ENCODE results near the gene TENT4B. TPM values are rescaled to one million over a fixed set of nuclear protein-coding genes. Genes with fewer than 3 reads are reported as not detected.
A peak's percentile ranks its signal among the peaks of the same experiment; 100 is the strongest.

The TENT4B gene
- polyA plus RNA-seq, 12 donors = 5.8 to 9.8 (median 7.6) TPM; not detected in 1

DNA sequence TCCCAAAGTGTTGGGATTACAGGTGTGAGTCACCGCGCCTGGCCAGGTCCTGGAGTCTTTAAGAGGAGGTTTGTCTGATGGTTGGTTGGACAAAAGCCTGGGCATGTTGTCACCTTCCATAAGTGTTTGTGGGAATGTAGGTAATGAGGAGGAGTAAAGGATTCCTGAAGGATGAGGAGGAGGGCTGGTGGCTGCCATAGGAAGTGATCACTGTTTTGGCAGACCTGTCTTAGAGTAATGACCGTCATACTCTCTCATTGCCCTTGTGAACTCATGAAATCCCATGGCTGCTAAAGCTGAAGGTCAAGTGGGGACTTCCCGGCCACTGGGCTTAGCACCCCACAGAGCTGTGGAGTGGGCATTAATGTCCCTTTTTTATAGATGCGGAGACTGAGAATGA is 40.5 kb downstream of the TENT4B start:
- DNase-seq = no peak

DNA sequence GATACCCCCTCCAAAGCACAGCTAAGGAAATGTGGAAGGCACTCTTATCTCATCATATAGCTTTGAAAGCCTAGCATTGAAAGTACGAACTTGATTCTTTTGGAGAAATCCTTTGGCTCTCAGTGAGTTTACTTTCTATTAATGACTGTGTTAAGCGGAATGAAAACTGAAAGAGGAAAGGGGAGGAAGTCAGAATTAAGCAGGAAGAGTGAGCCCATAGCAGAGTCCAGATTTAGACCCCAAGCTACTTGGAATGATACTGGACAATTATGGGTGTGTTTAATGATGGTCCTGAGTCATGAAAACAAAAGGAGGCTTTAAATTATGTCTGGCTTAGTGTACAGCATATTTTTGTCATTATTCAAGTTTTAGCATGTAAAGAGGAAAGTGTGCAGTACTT is 42.2 kb downstream of the TENT4B start:
- no peak for DNase-seq

DNA sequence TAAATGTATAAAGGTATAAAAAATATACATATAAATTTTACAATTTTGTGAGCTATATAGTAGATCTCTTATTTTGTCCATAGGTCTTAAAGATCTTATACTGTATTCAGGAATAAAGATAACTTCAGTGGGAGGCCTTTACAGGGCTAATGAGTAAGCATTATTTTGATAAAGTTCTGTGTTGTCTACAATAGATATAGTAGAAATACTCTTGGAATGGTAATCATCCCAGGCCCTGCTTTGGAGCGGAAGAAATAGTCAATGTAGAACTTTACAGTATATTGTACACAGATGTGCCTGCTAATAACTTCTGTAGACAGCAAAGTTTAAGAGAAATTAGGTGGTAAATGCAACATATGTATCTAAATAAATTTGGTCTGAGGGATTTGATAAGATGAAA is 42.6 kb downstream of the TENT4B start:
- no peak for DNase-seq

DNA sequence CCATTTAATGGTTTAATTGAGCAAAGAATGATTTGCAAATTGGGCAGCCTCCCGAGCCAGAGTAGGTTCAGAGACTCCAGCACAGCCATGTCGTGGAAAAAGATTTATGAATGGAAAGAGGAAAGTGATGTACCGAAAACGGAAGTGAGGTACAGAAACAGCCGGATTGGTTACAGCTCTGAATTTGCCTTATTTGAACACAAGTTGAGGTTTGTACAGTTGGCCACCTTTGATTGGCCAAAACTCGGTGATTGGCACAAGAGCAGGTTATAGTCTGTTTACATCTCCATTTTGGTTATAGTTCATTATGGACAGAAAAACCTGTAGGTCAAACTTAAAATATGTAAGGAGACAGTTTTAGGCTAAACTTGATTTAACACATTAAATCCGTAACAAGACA is 44.5 kb downstream of the TENT4B start:
- no peak for DNase-seq

DNA sequence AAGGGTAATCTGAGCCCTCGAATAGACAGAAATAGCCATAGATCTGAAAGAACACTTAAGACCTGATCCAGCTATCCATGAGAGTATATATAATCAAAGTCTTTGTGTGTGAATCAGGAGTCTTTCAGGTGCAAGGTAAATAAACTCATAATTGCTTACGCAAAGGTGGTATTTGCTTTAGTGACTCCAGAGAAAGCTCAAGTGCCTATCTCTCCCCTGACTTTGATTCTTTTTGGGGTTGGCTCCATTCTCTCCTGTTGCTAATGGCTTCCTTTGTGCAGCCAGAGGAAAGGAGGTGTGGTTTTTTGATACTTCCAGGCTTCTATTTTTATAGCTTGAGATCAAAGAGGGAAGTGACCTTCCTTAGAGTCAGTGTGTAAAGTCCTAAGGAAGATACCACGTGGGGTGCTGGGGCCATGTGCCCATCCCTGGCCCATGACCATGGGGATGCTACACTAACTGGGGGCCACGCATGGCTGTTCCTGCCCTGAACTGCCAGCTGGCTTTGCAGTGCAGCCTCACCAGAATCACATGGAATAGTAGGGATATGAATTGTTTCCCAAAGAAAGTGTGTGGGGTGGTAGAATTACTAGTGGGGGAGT is 45.8 kb downstream of the TENT4B start:
- no peak for DNase-seq

DNA sequence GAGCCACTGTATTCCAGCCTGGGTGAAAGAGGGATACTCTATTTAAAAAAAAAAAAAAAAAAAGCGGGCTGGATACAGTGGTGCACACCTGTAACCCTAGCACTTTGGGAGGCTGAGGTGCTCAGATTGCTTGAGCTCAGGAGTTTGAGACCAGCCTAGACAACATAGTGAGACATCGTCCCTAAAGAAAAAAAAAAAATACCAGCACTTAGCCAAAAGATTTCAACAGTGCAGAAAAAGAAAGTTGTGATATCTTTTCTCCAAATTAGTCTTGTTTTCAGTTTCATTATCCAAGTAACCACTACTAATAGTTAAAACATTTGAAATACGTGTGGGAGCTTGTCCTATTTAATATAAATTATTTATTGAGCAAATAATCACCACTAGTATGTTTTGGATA is 48.7 kb downstream of the TENT4B start:
- no peak for DNase-seq

DNA sequence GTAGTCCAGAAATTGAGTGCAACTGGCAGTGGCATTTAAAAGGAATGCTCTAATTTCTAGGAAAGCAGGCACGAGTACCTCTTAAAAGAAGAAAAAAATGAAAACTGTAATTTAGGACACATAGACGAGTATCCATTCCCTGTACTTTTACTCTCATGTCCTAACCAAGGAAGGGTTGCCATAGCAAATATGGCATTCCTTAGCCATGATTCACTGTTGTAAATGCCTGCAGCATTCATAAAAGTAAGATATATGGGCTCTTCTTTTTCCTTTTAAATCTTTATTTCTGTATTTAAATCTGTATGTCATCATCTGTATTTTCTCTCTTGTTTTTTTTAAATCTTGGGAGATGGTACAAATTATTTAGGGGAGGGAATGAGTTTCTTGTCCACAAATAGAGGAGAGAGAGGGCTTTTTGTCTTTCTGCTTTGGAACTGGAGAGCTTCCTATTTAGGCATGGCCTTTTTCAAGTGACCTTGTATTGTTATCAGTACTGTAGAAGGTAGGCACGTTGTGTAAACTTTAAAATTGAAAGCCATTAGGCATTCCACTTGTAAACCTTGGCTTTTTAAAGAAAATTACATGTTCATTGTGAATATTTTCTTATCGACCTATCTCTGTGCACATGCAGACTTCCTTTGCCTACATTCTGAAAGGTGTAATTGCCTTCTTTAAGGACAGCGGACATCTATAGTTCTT is 50.0 kb downstream of the TENT4B start:
- peak; percentile 66 for DNase-seq

DNA sequence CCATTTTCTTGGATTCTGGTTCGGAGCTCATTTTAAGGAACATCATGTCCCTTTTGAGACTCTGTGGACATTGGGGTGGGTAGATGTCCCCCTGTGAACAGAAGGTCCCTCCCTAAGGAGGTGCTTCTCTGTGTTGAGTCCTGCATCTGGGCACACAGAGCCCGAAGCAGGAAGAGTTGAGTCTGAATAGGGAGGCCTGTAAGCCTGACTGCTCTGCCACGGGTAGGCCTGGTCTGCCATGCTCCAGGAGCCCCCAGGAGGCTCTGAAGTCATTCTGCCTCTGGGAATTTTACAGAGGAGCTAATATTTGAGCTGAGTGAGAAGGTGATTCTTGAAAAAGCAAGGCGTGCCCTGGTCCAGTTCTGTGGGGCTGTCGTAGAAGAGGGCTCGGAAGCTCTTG is 50.6 kb downstream of the TENT4B start:
- no peak for DNase-seq

DNA sequence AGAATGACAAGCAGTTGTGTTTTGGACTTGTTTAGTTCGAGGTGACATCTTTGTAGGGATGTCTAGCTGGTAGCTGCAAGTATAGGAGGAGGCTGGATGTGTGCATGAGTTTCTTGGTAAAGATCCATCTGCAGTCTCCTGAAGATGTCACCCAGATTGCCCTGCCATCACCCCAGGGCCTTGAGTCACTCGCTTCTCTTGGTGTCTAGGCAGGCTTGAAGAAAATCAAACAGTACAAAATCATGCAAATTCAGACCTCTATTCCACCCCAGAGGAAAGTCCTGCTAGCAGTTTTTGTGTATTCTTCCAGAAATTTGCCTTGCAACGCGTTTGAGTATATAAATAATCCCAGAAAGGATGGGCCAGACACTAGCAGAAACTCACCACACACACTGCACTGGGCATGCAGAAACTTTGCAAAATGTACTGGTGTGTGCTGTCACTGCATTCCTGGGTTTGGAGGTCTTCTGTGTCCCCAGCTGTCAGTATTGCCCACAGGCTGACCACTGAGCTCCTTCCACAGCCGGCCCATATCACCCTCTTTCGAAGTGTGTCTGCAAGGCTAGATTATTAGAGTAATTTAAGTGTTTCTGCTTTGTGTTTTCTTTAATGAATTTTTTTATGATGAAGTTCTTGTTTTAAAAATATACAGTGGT is 51.5 kb downstream of the TENT4B start:
- no peak for DNase-seq

DNA sequence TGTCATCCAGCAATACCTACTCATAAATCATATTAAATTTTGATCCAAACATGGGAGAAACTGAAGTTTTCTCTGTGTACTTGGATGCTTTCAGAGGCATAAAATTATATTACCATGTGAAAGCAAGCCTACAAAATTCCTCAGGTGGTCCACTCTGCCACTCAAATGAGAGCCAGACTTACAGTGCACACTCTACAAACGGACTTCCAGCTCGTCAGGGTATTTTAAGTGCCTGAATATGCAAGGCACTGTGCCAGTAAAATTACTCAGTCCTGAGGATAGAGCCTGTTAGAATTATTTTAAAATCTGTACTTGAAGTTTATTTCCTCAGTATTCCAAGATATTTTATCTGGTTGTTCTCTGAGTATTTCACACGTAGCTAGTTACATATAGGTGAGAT is 54.5 kb downstream of the TENT4B start:
- DNase-seq = no peak

DNA sequence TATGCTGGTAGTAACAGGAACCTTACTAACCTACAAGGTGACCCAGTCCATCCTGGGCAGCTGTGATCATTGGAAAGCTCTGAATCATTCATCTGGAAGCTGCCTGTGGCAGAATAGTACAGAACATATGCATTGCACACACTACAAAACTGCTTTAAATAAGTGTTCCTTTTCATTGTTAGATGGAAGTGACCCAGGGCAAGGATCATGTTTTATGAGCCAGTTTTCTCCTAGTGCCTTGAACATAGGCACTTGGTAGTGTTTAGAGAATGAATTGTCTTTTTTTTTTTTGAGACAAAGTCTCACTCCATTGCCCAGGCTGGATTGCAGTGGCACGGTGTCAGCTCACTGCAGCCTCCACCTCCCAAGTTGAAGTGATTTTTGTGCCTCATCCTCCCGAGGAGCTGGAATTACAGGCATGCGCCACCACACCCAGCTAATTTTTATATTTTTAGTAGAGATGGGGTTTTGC is 55.4 kb downstream of the TENT4B start:
- DNase-seq = no peak

DNA sequence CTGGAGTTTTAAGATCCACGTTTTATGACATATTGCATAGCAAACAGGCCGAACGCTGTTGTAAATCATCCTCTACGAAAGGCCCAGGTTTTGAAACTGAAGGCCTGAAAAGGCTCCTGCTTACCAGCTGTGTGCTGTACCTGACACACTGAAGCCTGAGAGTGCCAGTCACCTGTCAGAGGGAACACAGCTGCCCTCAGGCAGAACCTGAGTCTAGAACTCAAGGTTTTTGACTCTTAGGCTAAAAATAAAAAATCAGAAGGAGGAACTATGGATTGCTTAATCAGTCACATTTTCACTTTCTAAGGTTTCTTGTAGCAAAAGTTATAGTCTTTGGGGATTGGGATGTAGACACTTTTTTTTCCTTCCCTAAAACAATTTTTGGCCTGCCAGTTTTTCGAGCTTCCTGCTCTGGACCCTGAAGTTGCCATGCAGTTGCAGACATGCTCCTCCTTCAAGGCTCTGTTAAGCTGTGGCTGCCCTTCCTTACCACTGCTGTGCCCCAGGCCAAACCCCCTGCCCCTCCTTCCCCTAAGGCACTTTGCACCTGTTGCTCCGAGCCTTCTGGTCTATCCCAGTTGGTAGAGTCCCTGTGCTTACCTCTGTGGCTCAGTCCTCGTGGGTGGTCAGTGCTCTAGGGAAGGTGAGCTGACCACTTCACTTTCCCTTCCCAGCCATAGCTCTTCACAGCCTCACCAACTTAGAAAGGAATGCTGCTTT is 56.6 kb downstream of the TENT4B start:
- no peak for DNase-seq

DNA sequence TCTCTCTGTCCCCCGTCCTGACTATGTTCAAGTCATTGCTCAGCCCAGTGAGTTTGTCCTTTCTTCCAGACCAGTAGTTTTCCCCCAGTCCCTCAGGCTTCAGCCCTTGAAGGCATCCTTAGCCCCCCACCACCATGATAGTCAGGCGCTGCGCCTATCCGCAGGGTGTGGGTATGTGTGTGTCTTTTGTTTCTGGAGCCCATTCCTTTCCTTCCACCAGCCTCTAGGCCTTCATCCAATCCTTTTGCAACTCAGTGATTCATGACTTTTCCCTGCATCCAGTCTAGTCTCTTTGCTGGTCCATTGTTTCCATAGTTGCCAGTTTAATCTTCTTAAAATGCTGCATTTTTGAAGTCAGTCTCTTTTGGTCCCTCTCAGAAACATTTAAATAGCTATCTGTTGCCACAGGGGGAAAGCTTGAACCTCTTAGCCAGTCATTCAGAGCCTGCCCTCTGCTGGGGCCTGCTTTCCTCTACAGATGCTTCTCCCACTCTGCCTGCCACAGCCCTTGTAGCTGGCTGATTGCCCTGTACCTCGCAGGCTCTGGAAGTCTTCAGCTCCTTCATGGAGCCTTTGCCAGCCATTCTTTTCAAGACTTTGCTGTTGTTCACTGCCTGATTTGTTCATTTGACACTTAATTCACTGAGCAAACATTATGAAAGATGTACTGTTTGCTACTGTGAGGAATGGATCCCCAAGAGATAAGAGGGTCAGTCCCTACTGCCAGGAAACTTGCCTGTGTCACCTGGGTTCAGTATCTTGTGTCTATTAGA is 57.3 kb downstream of the TENT4B start:
- DNase-seq = peak; percentile 72

DNA sequence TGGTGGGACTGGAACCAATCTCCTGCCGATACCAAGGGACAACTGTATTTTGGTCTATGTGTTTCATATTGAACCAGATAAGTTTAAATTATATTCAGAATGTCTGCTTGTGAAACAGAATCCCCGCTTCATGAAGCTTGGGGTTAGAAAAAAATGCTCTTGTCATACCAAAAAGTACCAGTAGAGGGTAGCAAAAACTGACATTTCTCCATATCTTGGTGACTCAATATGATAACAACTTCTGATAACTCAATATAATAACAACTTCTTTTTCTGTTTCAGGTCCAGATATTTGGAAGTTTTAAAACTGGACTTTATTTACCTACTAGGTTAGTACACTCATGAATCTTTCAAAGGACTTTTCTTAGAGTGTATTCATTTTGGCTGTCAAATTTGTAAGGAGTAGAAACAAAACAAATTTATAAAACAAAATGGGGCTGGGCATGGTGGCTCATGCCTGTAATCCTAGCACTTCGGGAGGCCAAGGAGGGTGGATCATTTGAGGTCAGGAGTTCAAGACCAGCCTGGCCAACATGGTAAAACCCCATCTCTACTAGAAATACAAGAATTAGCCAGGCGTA is 60.9 kb downstream of the TENT4B start:
- peak; percentile 69 for DNase-seq

DNA sequence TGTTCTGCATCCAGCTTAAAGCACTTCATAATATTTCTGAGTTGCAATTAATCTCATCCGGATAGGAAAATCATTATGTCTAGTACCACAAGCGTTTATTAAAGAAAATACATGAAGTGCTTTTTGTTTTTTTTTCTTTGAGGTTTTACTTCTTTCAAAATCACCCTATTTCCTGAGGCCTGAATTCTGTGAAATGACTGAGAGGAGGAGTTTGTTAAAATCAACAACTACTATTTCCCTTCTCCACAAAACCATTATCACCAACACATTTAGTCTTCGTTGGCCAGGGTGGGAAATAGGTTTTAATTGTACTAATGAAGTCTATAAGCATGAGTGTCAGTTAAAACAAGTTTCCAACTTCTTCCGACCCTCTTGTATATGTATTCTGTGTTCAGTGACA is 62.6 kb downstream of the TENT4B start:
- DNase-seq = no peak

DNA sequence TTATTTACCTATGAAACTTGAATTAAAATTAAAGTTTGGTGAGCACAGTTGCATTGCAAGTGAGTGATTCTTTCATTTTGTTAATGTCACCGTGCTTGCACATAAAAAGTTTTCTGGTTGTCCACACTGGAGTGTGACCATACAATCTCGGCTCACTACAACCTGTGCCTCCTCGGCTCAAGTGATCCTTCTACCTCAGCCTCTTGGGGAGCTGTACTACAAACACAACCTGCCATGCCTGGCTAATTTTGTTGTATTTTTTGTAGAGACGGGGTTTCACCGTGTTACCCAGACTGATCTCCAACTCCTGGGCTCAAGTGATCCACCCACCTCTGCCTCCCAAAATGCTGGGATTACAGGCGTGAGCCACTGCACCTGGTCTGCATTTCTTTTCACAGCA is 63.1 kb downstream of the TENT4B start:
- DNase-seq = no peak

DNA sequence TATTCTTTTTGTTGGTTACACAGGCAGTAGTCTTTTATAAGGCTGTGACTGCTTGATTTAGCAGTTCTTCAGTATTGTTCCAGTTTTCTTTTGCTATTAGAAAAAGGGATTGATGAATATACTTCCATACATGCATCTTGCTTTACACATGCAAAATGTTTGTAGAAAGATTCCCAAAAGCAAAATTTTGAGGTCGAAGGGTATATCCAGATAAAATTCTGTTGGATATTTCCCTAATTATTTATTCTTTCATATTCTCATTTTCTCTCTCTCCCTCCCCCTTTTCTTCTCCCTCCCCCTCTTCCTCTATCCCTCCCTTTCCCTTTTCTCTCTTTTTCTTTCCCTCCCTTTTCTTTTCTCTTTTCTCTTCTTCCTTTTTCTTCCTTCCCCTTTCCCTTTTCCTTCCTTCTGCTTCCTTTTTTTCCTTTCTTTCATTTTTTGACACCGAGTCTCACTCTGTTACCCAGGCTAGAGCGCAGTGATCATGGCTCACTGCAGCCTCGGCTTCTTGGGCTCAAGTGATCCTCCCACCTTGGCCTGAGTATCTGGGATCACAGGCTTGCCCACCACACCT is 66.4 kb downstream of the TENT4B start:
- no peak for DNase-seq

DNA sequence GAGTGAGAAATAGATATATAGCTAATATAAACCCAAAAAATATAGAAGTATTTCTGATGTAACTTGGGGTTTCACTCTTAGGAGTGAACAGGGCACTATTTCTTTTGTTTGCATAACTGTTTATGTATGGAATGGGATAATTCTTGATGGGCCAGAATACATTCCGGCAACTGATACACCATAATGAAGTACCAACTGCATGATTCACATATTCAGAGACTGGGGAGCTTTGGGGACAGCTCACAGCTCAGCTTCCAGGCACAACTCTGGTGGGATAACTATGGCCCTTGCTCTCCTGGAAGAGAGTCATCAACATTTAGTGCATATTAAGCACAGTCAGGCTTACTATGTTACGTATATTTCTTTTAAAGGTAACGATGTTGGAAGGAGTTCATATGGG is 71.2 kb downstream of the TENT4B start:
- DNase-seq = no peak

DNA sequence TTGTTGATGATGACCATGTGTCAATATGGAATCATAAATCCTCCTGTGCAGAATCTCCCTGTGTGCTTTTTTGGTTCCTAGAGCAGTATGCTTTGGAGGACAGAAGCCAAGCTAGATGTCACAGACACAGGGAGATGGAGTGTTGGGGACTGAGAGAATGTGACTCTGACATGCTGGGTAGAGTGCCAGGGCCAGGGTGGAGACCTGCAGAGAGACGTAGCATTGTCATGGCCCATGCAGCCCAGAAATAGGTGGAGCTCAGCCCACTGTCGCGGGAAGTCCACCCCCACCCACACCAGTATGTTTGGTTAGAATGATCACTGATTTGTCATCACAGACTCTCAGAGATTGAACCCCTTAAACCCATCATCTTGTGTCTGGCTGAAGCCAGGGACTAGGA is 74.0 kb downstream of the TENT4B start:
- DNase-seq = no peak

DNA sequence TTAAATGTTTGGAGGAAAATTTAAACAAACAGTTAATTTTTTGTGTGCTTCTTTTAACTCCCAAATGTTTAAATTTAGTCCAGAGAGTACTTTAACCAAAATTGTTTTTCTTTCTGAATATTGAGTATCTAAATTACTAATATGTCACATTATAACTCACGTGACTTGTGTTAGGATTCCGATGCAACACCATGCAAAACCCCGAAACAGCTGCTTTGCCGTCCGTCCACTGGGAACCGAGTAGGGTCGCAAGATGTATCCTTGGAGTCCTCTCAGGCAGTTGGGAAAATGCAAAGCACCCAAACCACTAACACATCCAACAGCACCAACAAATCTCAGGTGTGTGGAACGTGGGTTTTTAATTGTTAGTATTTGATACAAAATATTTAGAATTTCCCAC is 74.6 kb downstream of the TENT4B start:
- DNase-seq = no peak

DNA sequence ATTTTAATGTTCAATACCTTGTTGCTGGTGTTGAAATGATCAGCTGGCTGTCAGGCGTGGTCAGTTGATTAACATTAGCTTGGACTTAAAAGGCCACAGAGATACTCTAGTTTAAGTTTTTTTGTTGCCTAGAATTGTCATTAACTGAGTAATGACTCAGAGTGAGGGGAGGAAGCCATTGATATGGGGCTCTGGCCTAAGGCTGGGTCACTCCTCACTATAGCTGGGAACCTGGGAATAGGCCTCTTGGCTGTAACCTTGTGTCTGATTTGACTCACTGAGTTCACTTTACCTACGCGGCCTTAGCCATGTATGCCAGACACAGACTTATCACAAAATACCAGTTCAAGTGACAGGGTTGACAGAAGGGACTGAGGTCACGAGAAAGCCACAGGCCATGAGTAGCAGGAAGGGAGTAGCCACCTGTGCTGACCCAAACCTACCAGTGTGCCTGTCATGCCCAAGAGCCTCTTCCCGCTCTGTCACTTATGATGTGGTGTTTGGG is 75.3 kb downstream of the TENT4B start:
- DNase-seq = no peak

Data from muscle of arm (tissue), 12 donors.